GM18868 (cell line): ENCODE data around the gene TMOD3.

Experiments used
- ATAC-seq: cut with Tn5 transposase; IDR thresholded peaks from one replicate; pipeline ENCODE4 v1.9.1; 2021; ENCODE audit warnings: mild to moderate bottlenecking, moderate library complexity; ENCODE audit not compliant: unreplicated experiment

The TMOD3 gene

GRCh38 chr15:51825698-51826097 lies 3.8 kb upstream of the TMOD3 start:
- no peak for ATAC-seq

- ATAC-seq, result no peak
Measured at GRCh38 chr15:51828621-51829375, 655 bp upstream of the TMOD3 start.

GRCh38 chr15:51830276-51830806 lies 888 bp downstream of the TMOD3 start:
- ATAC-seq, result no peak

GRCh38 chr15:51833772-51834171 lies 4.3 kb downstream of the TMOD3 start:
- ATAC-seq, result no peak

GRCh38 chr15:51837792-51838251 lies 8.4 kb downstream of the TMOD3 start:
- ATAC-seq, result peak; percentile 64

- ATAC-seq, result no peak
Measured at GRCh38 chr15:51838270-51838669, 8.8 kb downstream of the TMOD3 start.

GRCh38 chr15:51840692-51841091 lies 11.2 kb downstream of the TMOD3 start:
- no peak for ATAC-seq

- ATAC-seq, result no peak
Measured at GRCh38 chr15:51841406-51842040, 12.1 kb downstream of the TMOD3 start.

GRCh38 chr15:51842265-51842664 lies 12.8 kb downstream of the TMOD3 start:
- ATAC-seq, result no peak

- ATAC-seq, result peak; percentile 47
Measured at GRCh38 chr15:51842852-51843737, 13.6 kb downstream of the TMOD3 start.

GRCh38 chr15:51844747-51845426 lies 15.4 kb downstream of the TMOD3 start:
- ATAC-seq, result no peak

GRCh38 chr15:51846066-51846462 lies 16.6 kb downstream of the TMOD3 start:
- ATAC-seq, result no peak

GRCh38 chr15:51846463-51847230 lies 17.2 kb downstream of the TMOD3 start:
- ATAC-seq, result no peak

- no peak for ATAC-seq
Measured at GRCh38 chr15:51848811-51849210, 19.4 kb downstream of the TMOD3 start.

GRCh38 chr15:51849860-51850259 lies 20.4 kb downstream of the TMOD3 start:
- no peak for ATAC-seq

- ATAC-seq, result no peak
Measured at GRCh38 chr15:51853998-51854397, 24.5 kb downstream of the TMOD3 start.

- ATAC-seq, result no peak
Measured at GRCh38 chr15:51855612-51856011, 26.2 kb downstream of the TMOD3 start.

GRCh38 chr15:51856714-51857380 lies 27.4 kb downstream of the TMOD3 start:
- no peak for ATAC-seq
